Lower leg skin (tissue), 3 donors: ENCODE data around the gene L3MBTL3.

Experiments
- POLR2A ChIP-seq, 2 donors: fragments of 450-650 bp; IDR thresholded peaks; one replicate each; pipeline ENCODE4 v1.6.1; 2016 to 2017; ENCODE audit warnings: antibody characterized with exemption in 2 of 2, mild to moderate bottlenecking in 1 of 2, moderate library complexity in 1 of 2
- TF ChIP-seq, protein P1 (sequence below), 3 donors: fragments of 450-650 bp; IDR thresholded peaks; one replicate each; pipeline ENCODE4 v1.5.1; 2016; ENCODE audit warnings: antibody characterized with exemption in 3 of 3, mild to moderate bottlenecking in 3 of 3, moderate library complexity in 2 of 3

GRCh38 chr6:130008236-130008873 lies 10.0 kb upstream of the L3MBTL3 start:
- TF ChIP-seq, protein P1, sequence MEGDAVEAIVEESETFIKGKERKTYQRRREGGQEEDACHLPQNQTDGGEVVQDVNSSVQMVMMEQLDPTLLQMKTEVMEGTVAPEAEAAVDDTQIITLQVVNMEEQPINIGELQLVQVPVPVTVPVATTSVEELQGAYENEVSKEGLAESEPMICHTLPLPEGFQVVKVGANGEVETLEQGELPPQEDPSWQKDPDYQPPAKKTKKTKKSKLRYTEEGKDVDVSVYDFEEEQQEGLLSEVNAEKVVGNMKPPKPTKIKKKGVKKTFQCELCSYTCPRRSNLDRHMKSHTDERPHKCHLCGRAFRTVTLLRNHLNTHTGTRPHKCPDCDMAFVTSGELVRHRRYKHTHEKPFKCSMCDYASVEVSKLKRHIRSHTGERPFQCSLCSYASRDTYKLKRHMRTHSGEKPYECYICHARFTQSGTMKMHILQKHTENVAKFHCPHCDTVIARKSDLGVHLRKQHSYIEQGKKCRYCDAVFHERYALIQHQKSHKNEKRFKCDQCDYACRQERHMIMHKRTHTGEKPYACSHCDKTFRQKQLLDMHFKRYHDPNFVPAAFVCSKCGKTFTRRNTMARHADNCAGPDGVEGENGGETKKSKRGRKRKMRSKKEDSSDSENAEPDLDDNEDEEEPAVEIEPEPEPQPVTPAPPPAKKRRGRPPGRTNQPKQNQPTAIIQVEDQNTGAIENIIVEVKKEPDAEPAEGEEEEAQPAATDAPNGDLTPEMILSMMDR (IDR thresholded peaks at IDR 0.05): no peak
- no peak for TF ChIP-seq POLR2A (IDR thresholded peaks at IDR 0.05)
